ENCODE data around the gene ATP1B1.

DNA sequence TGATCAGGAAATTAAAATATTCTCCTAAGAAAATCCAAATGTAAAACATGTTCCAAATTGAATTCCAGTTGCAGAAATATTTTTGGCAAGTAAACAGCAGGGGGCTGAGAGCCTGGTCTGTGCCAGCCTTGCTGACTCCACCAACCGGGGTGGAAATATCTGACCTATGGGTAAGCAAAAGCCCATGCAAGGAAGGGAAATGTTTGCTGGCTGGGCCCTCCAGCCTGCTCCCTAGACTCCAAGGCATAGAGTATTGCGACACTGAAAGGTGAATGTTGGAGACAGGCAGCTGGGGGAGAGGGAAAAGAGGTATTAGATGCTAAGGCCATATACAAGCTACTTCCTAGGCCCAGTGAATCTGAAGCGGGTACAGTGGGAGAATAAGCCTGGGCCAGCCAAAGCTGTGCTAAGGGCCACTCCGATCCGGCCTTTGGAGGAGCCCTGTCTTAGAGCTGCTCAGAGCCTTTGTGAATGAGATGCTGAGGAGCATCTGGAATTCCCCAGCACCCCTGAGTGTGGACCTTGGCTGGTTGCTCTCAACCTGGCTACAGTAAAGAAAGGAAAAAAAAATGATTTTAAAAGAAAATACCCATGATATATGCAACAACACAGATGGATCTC lies 24.9 kb upstream of the ATP1B1 start:
- no peak for TF ChIP-seq EZH2 (IDR thresholded peaks at IDR 0.05; ENCODE audit: insufficient read depth, poor library complexity, severe bottlenecking)
- TF ChIP-seq EZH2phosphoT487 (IDR thresholded peaks at IDR 0.05; ENCODE audit: insufficient read depth, low read depth): no peak

Measured in GM23248 (cell line).